Stimulated activated naive CD4-positive, alpha-beta T cell treated with Interleukin-2 at 50 U/mL for 16 hours (primary cell): ENCODE measurements around the gene GAB2.
A peak's percentile ranks its signal among the peaks of the same experiment; 100 is the strongest.
"Not testable (repeated sequence)": the region's sequence is repeated elsewhere in the genome, so short reads cannot be mapped to it uniquely, and the experiment has no call there.

Experiments
- DNase-seq: peaks from one replicate; lab custom pipeline; 2025; lab: John Stamatoyannopoulos, UW

The GAB2 gene

GRCh38 chr11:78417175-78417887 is at the start of gene GAB2:
Gene GAB2 (minus strand): TSS chr11:78417820. CDS start chr11:78417720, 100 bp downstream.
- peak; percentile 20 for DNase-seq

- DNase-seq: no peak
These were observed 49.8 kb upstream of the GAB2 start for GRCh38 chr11:78467370-78467769.

GRCh38 chr11:78465169-78465942 is 47.7 kb upstream of the GAB2 start:
- peak; percentile 12 for DNase-seq

GRCh38 chr11:78464787-78465168 is 47.2 kb upstream of the GAB2 start:
- DNase-seq: not testable (repeated sequence)

GRCh38 chr11:78460471-78460870 is 42.9 kb upstream of the GAB2 start:
- no peak for DNase-seq

- DNase-seq: no peak
These were observed 42.1 kb upstream of the GAB2 start for GRCh38 chr11:78459738-78460137.

- no peak for DNase-seq
These were observed 39.8 kb upstream of the GAB2 start for GRCh38 chr11:78457448-78457847.

GRCh38 chr11:78453140-78453935 is 35.7 kb upstream of the GAB2 start:
- no peak for DNase-seq

- DNase-seq: no peak
These were observed 33.9 kb upstream of the GAB2 start for GRCh38 chr11:78451371-78452150.

- DNase-seq: no peak
These were observed 33.2 kb upstream of the GAB2 start for GRCh38 chr11:78450866-78451265.

- DNase-seq: no peak
These were observed 32.2 kb upstream of the GAB2 start for GRCh38 chr11:78449866-78450265.

GRCh38 chr11:78446210-78446609 is 28.6 kb upstream of the GAB2 start:
- DNase-seq: no peak

- DNase-seq: no peak
These were observed 27.1 kb upstream of the GAB2 start for GRCh38 chr11:78444726-78445125.

GRCh38 chr11:78441956-78442355 is 24.3 kb upstream of the GAB2 start:
- DNase-seq: no peak

GRCh38 chr11:78438298-78438975 is 20.8 kb upstream of the GAB2 start:
- DNase-seq: no peak

GRCh38 chr11:78432956-78433355 is 15.3 kb upstream of the GAB2 start:
- no peak for DNase-seq

- DNase-seq: no peak
These were observed 14.5 kb upstream of the GAB2 start for GRCh38 chr11:78432058-78432515.

GRCh38 chr11:78429660-78430059 is 12.0 kb upstream of the GAB2 start:
- no peak for DNase-seq

GRCh38 chr11:78429209-78429608 is 11.6 kb upstream of the GAB2 start:
- no peak for DNase-seq

GRCh38 chr11:78428773-78429172 is 11.2 kb upstream of the GAB2 start:
- DNase-seq: no peak

- no peak for DNase-seq
These were observed 10.6 kb upstream of the GAB2 start for GRCh38 chr11:78428266-78428636.
